Measurements from ENCODE around the gene TEAD4.

TEAD4 gene

GRCh38 chr12:3020399-3020798, 61.2 kb downstream of the TEAD4 start:
- no peak for ATAC-seq (ENCODE audit: insufficient read depth, low read depth)
- Histone ChIP-seq H3K4me2 (ENCODE audit: insufficient read depth, low read length) (no peak overlapping the region), H2AFZ (ENCODE audit: low read depth, low read length) (no peak overlapping the region), H3K79me2 (ENCODE audit: insufficient read depth, low read length) (no peaks in the 10 kb centered on the region), H3K27ac (ENCODE audit: low read length) (no peak overlapping the region), H3K4me3 (ENCODE audit: low read depth in 1 of 2, low read length in 2 of 2) (no peak overlapping the region), H3K27me3 (ENCODE audit: insufficient read depth, low read length, poor library complexity) (peaks cover 4% of the 10 kb centered on the region), H3K9me3 (ENCODE audit: insufficient read depth, low read length, severe bottlenecking) (no peaks in the 10 kb centered on the region), H3K9ac (ENCODE audit: low read depth, low read length) (no peak overlapping the region), H3K36me3 (ENCODE audit: insufficient read depth, low read length) (no peaks in the 10 kb centered on the region), H3K4me1 (ENCODE audit: insufficient read depth, low read length) (no peaks in the 10 kb centered on the region), H4K20me1 (ENCODE audit: insufficient read depth, low read length) (no peaks in the 10 kb centered on the region)
- TF ChIP-seq EZH2 (IDR thresholded peaks at IDR 0.05; ENCODE audit: borderline replicate concordance, low read depth, low read length, severe bottlenecking) (no peak), CTCF (IDR thresholded peaks at IDR 0.05; ENCODE audit: borderline replicate concordance, extremely low read depth, low read length, poor library complexity, severe bottlenecking) (no peak)
- DNase-seq = no peak

- H3K79me2 ChIP-seq (ENCODE audit: insufficient read depth, low read length) = no peaks in the 10 kb centered on the region
- H4K20me1 ChIP-seq (ENCODE audit: insufficient read depth, low read length) = no peaks in the 10 kb centered on the region
- no peaks in the 10 kb centered on the region for H3K9me3 ChIP-seq (ENCODE audit: insufficient read depth, low read length, severe bottlenecking)
- DNase-seq (no peak), ATAC-seq (ENCODE audit: insufficient read depth, low read depth) (no peak)
- H3K36me3 ChIP-seq (ENCODE audit: insufficient read depth, low read length) = no peaks in the 10 kb centered on the region
- H3K4me1 ChIP-seq (ENCODE audit: insufficient read depth, low read length) = no peaks in the 10 kb centered on the region
- no peak overlapping the region for H2AFZ ChIP-seq (ENCODE audit: low read depth, low read length)
- H3K4me2 ChIP-seq (ENCODE audit: insufficient read depth, low read length) = no peak overlapping the region
- H3K27me3 ChIP-seq (ENCODE audit: insufficient read depth, low read length, poor library complexity) = peaks cover 4% of the 10 kb centered on the region
- no peak overlapping the region for H3K4me3 ChIP-seq (ENCODE audit: low read depth in 1 of 2, low read length in 2 of 2)
- no peak overlapping the region for H3K9ac ChIP-seq (ENCODE audit: low read depth, low read length)
- TF ChIP-seq EZH2 (IDR thresholded peaks at IDR 0.05; ENCODE audit: borderline replicate concordance, low read depth, low read length, severe bottlenecking) (no peak), CTCF (IDR thresholded peaks at IDR 0.05; ENCODE audit: borderline replicate concordance, extremely low read depth, low read length, poor library complexity, severe bottlenecking) (no peak)
- no peak overlapping the region for H3K27ac ChIP-seq (ENCODE audit: low read length)
Observed at GRCh38 chr12:3020850-3021435, 61.7 kb downstream of the TEAD4 start.

GRCh38 chr12:3022411-3022810, 63.2 kb downstream of the TEAD4 start:
- Histone ChIP-seq H3K4me1 (ENCODE audit: insufficient read depth, low read length) (no peaks in the 10 kb centered on the region), H2AFZ (ENCODE audit: low read depth, low read length) (no peak overlapping the region), H4K20me1 (ENCODE audit: insufficient read depth, low read length) (no peaks in the 10 kb centered on the region), H3K4me3 (ENCODE audit: low read depth in 1 of 2, low read length in 2 of 2) (no peak overlapping the region), H3K9ac (ENCODE audit: low read depth, low read length) (no peak overlapping the region), H3K27me3 (ENCODE audit: insufficient read depth, low read length, poor library complexity) (peaks cover 11% of the 10 kb centered on the region), H3K36me3 (ENCODE audit: insufficient read depth, low read length) (no peaks in the 10 kb centered on the region), H3K4me2 (ENCODE audit: insufficient read depth, low read length) (no peak overlapping the region), H3K27ac (ENCODE audit: low read length) (no peak overlapping the region), H3K79me2 (ENCODE audit: insufficient read depth, low read length) (no peaks in the 10 kb centered on the region), H3K9me3 (ENCODE audit: insufficient read depth, low read length, severe bottlenecking) (no peaks in the 10 kb centered on the region)
- DNase-seq (no peak), ATAC-seq (ENCODE audit: insufficient read depth, low read depth) (no peak)
- TF ChIP-seq EZH2 (IDR thresholded peaks at IDR 0.05; ENCODE audit: borderline replicate concordance, low read depth, low read length, severe bottlenecking) (no peak), CTCF (IDR thresholded peaks at IDR 0.05; ENCODE audit: borderline replicate concordance, extremely low read depth, low read length, poor library complexity, severe bottlenecking) (no peak)
